ENCODE data around the gene PTPRT.

PTPRT gene

DNA sequence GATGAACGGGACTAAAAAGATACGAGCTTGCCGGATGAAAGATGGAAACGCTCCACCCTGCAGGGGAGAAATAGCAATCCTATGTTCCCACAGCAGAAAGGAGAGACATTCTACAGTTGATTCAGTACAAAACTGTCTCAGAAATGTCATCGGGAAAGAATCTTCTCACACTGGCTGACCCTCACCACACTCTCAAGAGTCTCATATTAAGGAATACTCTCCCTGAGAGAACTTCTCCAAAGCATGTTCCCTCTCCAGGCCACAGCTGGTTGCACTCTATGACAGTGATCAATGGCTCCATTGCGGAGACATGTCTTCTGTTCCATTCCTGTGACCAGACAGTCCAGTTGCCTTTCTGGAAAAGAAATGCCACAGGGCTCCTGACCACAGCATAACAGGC, 813.6 kb downstream of the PTPRT start:
- Histone ChIP-seq H3K4me1 (ENCODE audit: control insufficient read depth, insufficient read depth, low read length) (no peaks in the 10 kb centered on the region), H3K9me3 (ENCODE audit: control insufficient read depth, insufficient read depth, low read depth, low read length) (no peaks in the 10 kb centered on the region), H3K4me3 (ENCODE audit: low read depth, low read length) (no peak overlapping the region), H3K36me3 (ENCODE audit: control insufficient read depth in 2 of 2, insufficient read depth in 1 of 2, low read length in 2 of 2) (no peaks in the 10 kb centered on the region), H3K27ac (ENCODE audit: extremely low read depth, low read depth, low read length) (no peak overlapping the region)
- TF ChIP-seq ZIC2 (tag by site-specific recombination; IDR thresholded peaks at IDR 0.05), result no peak
- TF ChIP-seq ZFP41 (tag by site-specific recombination; IDR thresholded peaks at IDR 0.05; ENCODE audit: borderline replicate concordance), result no peak
- no peak for TF ChIP-seq ZNF521 (tag by site-specific recombination; IDR thresholded peaks at IDR 0.05)
- TF ChIP-seq ZNF16 (tag by site-specific recombination; IDR thresholded peaks at IDR 0.05; ENCODE audit: low read depth), result no peak
- TF ChIP-seq, protein P1, sequence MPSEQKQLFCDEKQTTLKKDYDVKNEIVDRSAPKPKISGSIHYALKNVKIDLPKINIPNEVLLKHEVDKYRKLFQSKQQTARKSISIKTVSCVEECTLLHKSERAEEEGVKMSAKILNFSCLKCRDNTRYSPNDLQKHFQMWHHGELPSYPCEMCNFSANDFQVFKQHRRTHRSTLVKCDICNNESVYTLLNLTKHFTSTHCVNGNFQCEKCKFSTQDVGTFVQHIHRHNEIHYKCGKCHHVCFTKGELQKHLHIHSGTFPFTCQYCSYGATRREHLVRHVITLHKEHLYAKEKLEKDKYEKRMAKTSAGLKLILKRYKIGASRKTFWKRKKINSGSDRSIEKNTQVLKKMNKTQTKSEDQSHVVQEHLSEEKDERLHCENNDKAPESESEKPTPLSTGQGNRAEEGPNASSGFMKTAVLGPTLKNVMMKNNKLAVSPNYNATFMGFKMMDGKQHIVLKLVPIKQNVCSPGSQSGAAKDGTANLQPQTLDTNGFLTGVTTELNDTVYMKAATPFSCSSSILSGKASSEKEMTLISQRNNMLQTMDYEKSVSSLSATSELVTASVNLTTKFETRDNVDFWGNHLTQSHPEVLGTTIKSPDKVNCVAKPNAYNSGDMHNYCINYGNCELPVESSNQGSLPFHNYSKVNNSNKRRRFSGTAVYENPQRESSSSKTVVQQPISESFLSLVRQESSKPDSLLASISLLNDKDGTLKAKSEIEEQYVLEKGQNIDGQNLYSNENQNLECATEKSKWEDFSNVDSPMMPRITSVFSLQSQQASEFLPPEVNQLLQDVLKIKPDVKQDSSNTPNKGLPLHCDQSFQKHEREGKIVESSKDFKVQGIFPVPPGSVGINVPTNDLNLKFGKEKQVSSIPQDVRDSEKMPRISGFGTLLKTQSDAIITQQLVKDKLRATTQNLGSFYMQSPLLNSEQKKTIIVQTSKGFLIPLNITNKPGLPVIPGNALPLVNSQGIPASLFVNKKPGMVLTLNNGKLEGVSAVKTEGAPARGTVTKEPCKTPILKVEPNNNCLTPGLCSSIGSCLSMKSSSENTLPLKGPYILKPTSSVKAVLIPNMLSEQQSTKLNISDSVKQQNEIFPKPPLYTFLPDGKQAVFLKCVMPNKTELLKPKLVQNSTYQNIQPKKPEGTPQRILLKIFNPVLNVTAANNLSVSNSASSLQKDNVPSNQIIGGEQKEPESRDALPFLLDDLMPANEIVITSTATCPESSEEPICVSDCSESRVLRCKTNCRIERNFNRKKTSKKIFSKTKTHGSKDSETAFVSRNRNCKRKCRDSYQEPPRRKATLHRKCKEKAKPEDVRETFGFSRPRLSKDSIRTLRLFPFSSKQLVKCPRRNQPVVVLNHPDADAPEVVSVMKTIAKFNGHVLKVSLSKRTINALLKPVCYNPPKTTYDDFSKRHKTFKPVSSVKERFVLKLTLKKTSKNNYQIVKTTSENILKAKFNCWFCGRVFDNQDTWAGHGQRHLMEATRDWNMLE (tag by site-specific recombination; conservative IDR thresholded peaks at IDR 0.05; ENCODE audit: low read depth), result no peak
- no peak for TF ChIP-seq ZFP37 (tag by site-specific recombination; IDR thresholded peaks at IDR 0.05)
- CTCF ChIA-PET, result no interaction called here
- POLR2A ChIA-PET, result no interaction called here

DNA sequence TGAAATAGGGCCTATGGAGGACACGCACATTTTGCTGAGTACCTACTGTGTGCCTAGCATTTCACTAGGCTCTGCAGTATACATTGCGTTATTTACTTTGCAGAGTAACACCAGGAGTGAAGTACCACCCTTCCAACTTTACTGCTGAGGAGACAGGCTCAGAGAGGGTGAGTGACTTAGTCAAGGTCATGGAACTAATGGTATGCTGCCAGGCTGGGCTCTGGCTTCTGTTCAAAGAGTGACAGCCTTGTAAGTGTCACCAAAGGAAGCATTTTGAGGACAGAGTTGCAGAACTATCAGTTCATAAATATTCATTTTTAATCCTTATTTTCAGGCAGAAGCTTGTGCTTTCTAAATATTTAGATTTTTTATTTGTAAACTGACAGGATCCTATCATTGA, 816.7 kb downstream of the PTPRT start:
- ChIA-PET POLR2A (no interaction called here), CTCF (no interaction called here)
- H3K4me1 ChIP-seq (ENCODE audit: control insufficient read depth, insufficient read depth, low read length), result no peaks in the 10 kb centered on the region
- H3K36me3 ChIP-seq (ENCODE audit: control insufficient read depth in 2 of 2, insufficient read depth in 1 of 2, low read length in 2 of 2), result no peaks in the 10 kb centered on the region
- TF ChIP-seq HOXD13 (CRISPR knock-in tag; IDR thresholded peaks at IDR 0.05; ENCODE audit: borderline replicate concordance) (no peak), PRDM1 (tag by site-specific recombination; IDR thresholded peaks at IDR 0.05) (no peak), ZNF610 (tag by site-specific recombination; IDR thresholded peaks at IDR 0.05; ENCODE audit: borderline replicate concordance) (no peak), SP3 (tag by site-specific recombination; IDR thresholded peaks at IDR 0.05) (no peak), ZNF366 (tag by site-specific recombination; conservative IDR thresholded peaks at IDR 0.05) (no peak)
- TF ChIP-seq, protein P2, sequence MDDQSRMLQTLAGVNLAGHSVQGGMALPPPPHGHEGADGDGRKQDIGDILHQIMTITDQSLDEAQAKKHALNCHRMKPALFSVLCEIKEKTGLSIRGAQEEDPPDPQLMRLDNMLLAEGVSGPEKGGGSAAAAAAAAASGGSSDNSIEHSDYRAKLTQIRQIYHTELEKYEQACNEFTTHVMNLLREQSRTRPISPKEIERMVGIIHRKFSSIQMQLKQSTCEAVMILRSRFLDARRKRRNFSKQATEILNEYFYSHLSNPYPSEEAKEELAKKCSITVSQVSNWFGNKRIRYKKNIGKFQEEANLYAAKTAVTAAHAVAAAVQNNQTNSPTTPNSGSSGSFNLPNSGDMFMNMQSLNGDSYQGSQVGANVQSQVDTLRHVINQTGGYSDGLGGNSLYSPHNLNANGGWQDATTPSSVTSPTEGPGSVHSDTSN (CRISPR knock-in tag; IDR thresholded peaks at IDR 0.05), result no peak
- H3K27ac ChIP-seq (ENCODE audit: extremely low read depth, low read depth, low read length), result no peak overlapping the region
- no peaks in the 10 kb centered on the region for H3K9me3 ChIP-seq (ENCODE audit: control insufficient read depth, insufficient read depth, low read depth, low read length)
- H3K4me3 ChIP-seq (ENCODE audit: low read depth, low read length), result no peak overlapping the region

DNA sequence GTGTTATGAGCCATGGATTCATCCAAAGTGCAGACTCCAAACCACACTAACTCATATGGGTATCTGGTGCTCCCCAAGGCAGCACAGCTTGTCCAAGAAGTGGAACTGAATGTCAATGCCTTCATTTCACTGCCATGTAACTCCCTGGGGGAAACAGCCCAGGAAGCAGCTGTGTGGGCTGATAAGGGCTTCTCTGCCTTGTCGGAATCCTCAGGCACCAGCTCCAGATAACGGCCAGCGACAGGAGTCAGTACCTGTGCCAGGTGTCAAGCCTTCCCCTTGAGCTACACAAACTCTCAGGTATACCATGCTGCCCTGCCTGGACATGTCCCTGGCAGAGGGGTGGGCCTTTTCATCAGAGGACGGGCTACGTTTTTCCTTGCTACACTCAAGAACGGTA, 819.6 kb downstream of the PTPRT start:
- Histone ChIP-seq H3K9me3 (ENCODE audit: control insufficient read depth, insufficient read depth, low read depth, low read length) (no peaks in the 10 kb centered on the region), H3K4me3 (ENCODE audit: low read depth, low read length) (no peak overlapping the region), H3K4me1 (ENCODE audit: control insufficient read depth, insufficient read depth, low read length) (no peaks in the 10 kb centered on the region), H3K27ac (ENCODE audit: extremely low read depth, low read depth, low read length) (no peak overlapping the region), H3K36me3 (ENCODE audit: control insufficient read depth in 2 of 2, insufficient read depth in 1 of 2, low read length in 2 of 2) (no peaks in the 10 kb centered on the region)
- ChIA-PET CTCF (interaction anchor here (0.8 kb wide), 1 partner anchor 20 kb away, joined by 3 read pairs; no protein-coding TSS in a partner anchor), POLR2A (no interaction called here)
- TF ChIP-seq ZBTB21 (tag by site-specific recombination; IDR thresholded peaks at IDR 0.05) (no peak), ZNF335 (tag by site-specific recombination; conservative IDR thresholded peaks at IDR 0.05) (no peak), ZBTB8A (tag by site-specific recombination; IDR thresholded peaks at IDR 0.05) (no peak), TCF7L2 (IDR thresholded peaks at IDR 0.05; ENCODE audit: borderline replicate concordance, low read depth, low read length) (no peak), KLF10 (tag by site-specific recombination; IDR thresholded peaks at IDR 0.05) (no peak), ZNF394 (tag by site-specific recombination; IDR thresholded peaks at IDR 0.05; ENCODE audit: borderline replicate concordance) (no peak)
- TF ChIP-seq, protein P3, sequence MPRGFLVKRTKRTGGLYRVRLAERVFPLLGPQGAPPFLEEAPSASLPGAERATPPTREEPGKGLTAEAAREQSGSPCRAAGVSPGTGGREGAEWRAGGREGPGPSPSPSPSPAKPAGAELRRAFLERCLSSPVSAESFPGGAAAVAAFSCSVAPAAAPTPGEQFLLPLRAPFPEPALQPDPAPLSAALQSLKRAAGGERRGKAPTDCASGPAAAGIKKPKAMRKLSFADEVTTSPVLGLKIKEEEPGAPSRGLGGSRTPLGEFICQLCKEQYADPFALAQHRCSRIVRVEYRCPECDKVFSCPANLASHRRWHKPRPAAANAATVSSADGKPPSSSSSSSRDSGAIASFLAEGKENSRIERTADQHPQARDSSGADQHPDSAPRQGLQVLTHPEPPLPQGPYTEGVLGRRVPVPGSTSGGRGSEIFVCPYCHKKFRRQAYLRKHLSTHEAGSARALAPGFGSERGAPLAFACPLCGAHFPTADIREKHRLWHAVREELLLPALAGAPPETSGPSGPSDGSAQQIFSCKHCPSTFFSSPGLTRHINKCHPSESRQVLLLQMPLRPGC (tag by site-specific recombination; IDR thresholded peaks at IDR 0.05), result no peak
- TF ChIP-seq, protein P4, sequence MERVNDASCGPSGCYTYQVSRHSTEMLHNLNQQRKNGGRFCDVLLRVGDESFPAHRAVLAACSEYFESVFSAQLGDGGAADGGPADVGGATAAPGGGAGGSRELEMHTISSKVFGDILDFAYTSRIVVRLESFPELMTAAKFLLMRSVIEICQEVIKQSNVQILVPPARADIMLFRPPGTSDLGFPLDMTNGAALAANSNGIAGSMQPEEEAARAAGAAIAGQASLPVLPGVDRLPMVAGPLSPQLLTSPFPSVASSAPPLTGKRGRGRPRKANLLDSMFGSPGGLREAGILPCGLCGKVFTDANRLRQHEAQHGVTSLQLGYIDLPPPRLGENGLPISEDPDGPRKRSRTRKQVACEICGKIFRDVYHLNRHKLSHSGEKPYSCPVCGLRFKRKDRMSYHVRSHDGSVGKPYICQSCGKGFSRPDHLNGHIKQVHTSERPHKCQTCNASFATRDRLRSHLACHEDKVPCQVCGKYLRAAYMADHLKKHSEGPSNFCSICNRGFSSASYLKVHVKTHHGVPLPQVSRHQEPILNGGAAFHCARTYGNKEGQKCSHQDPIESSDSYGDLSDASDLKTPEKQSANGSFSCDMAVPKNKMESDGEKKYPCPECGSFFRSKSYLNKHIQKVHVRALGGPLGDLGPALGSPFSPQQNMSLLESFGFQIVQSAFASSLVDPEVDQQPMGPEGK (tag by site-specific recombination; IDR thresholded peaks at IDR 0.05), result no peak
- TF ChIP-seq, protein P5, sequence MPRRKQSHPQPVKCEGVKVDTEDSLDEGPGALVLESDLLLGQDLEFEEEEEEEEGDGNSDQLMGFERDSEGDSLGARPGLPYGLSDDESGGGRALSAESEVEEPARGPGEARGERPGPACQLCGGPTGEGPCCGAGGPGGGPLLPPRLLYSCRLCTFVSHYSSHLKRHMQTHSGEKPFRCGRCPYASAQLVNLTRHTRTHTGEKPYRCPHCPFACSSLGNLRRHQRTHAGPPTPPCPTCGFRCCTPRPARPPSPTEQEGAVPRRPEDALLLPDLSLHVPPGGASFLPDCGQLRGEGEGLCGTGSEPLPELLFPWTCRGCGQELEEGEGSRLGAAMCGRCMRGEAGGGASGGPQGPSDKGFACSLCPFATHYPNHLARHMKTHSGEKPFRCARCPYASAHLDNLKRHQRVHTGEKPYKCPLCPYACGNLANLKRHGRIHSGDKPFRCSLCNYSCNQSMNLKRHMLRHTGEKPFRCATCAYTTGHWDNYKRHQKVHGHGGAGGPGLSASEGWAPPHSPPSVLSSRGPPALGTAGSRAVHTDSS (tag by site-specific recombination; IDR thresholded peaks at IDR 0.05), result no peak
